Stimulated activated CD8-positive, alpha-beta memory T cell treated with anti-CD3 and anti-CD28 coated beads, Interleukin-7, amount 100 ng/mL, for 1 hour (primary cell): Measurements from ENCODE around the gene SETD5.
A peak's percentile ranks its signal among the peaks of the same experiment; 100 is the strongest.
"Not testable (repeated sequence)": the region's sequence is repeated elsewhere in the genome, so short reads cannot be mapped to it uniquely, and the experiment has no call there.

Experiments used
- DNase-seq, 2 donors: peaks; one replicate each; pipeline ENCODE4 v3.0.0-alpha.2; 2020; ENCODE audit warnings: low read depth in 2 of 2

The SETD5 gene

DNA sequence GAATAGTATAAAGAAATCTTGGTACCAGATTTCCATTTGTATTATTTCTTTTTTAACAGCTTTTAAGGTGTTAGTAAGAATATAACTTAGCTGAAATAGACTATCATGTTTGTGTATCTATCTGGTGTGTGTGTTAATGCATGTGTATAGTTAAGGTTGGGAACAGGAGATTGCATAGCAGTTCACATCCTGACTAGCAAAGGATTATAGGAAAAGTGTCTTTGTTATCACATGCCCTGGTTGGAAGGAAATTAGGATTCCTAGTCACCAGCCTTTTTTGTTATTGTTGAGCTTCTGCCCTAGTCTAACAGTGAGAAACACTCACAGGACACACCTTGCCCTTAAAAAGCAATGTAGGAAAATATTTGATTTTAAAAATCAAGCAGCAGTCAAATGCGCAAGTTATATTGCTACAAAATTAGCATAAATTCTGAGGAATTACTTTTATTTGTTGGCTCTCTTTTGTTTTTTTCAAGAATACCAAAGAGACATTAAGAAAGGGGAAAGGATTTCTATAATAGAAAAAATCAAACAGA lies 58.2 kb downstream of the SETD5 start:
- DNase-seq: no peak

DNA sequence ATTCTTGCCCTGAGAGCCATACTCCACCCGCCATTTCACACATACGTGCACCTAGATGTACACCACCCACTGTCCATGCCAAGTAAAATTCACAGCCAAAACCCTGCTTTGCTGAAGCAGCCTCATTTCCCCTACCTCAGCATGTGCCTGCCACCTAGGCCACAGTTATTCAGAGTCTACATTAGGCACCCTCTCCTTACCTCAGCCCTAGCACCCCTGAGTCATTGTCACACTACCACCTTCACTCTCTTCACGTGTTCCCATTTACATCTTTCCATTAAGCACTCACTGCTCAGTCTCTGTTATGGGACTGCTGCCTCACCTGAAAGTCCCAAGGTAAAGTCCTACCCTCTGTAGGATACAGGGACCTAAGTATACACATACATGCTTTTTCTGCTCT lies 70.0 kb downstream of the SETD5 start:
- no peak for DNase-seq

DNA sequence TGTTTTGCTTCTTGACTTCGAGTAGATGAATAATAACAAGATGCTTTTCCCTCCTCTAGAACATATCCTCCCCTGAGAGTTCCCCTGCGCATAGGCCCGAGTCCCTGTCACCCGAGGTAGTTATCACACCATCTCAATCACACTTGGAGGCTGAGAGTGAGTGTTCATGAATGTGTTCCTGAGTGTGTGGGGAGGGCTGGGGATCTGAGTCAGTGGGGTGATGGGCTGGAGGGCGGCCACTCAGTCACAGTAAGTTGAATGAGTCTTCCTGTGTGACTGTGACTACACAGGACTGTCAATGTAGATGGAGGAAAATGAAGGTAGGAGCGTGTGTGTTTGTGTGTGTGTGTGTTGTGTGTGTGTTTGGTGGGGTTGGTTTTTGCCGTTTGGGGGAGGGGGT lies 71.0 kb downstream of the SETD5 start:
- DNase-seq: no peak

DNA sequence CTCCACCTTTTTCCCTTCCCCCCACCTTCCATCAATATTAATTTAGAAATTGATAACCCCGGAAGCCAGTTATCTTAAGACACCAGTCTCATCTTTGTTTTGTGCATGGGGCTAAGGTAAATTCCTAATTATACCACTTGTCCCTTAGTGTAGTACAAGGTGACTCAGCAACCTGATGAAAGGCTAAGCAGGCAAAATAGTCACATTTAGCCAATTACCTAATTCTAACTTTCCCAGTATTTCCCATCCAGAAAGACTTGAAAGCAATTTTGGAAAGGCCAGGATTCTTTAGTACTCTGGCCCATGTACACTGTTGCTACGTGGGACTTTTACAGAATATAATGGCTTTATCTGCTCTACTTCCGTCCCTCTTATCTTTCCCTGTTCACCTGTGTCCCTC lies 72.6 kb downstream of the SETD5 start:
- no peak for DNase-seq

DNA sequence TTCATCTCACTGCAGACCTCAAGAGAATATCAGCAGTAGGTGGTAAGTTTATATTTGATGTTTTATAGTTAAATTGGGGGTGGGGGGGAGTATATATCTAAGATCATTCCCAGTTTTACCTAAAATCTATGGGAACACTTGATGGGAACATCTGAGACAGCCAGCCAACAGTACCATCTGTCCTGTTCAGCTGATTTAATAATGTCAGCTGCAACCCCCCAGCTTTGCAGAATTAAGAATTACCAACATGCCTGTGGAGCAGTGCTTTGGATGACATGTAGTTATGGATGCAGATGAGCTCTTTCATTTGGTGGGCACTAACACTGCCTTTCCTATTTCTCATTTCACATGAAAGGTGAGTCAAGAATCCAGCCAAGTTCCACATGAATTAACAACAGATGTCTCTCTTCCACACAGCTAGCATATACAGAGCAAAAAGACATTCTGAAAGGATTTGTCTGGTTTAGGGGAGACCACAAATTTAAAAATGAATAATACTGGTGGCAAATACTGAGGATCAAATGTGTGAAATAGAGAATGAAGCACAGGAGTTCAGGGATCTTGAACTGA lies 76.2 kb downstream of the SETD5 start:
- no peak for DNase-seq

DNA sequence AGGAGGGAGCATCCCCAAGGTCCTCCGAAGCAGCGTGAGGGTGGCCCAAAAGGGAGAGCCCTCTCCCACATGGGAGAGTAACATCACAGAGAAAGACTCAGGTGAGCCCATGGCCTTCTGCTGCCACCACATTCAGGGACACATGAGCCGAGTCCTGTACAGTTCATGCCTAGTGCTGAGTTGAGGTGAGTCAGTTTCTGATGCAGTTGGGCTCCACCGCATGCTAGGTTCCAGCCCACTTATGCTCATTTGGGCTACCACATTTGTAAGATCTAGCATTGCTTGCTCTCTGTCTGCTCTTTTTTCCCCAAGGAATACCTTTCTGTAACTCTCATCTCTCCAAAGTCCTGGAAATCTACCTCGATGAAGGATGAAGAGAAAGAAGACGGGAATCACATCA lies 77.1 kb downstream of the SETD5 start:
- no peak for DNase-seq

DNA sequence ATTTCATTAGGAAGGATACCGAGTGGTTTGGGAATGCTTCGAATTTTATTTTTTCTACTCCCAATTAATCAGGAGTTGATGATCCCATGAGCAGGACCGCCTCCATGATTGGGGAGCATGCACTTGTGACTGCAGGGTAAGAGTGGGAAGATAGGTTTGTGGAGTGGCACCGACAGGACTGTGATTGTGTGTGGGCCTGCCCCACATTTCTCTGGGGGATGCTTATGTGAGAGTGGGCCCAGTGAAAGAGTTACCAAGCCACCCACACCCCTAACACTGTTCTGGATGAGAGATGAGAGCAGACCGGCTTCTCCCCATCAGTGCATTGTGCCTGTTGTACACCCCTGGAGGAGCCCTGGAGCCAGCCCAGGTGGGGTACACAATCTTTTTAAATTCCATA lies 79.5 kb downstream of the SETD5 start:
- DNase-seq: no peak

DNA sequence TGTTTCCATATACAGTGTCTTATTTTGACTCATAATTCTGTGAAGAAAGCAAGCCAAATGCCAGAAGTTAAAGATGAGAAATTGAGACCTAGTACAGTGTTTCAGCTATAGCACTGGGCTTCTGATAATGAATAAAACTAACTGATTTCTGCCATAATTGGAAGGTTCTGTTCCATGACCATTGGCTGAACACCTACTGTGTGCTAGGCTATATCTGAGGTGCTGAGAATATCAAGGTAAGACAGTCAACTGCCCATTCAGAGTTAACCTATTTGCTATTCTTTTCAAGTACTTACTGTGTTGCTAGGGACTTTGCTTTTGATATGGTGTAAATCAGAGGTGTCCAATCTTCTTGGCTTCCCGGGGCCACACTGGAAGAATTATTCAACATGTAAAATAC lies 82.8 kb downstream of the SETD5 start:
- no peak for DNase-seq

DNA sequence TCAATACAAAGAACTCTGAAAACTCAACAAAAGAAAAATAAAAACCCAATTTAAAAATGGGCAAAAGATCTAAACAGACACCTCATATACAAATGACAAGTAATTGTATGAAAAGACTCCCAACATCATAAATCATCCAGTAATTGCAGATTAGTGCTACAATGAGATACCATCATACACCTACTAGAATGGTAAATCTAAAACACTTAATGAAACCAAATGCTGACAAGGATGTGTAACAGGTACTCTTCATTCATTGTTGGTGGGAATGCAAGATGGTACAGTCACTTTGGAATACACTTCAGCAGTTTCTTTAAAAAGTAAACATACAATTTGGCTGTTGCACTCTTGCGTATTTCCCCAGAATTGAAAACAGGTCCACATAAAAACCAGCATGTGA lies 87.8 kb downstream of the SETD5 start:
- DNase-seq: no peak

DNA sequence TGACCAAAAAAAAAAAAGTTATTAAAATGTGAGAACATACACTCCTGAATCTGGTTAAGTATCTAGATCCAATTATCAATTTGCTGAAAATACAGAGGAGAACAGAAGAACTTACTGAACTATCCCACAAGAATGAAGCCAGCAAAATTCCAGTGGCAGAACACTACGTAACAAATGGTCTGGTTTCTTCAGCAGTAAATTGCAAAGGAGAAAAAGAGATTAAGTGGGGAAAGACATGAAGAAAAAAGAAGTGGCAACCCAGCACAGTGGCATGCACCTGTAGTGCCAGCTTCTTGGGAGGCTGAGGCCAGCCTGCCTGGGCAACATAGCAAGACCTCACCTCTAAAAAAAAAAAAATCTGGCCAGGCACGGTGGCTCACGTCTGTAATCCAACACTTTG lies 94.1 kb downstream of the SETD5 start:
- no peak for DNase-seq

DNA sequence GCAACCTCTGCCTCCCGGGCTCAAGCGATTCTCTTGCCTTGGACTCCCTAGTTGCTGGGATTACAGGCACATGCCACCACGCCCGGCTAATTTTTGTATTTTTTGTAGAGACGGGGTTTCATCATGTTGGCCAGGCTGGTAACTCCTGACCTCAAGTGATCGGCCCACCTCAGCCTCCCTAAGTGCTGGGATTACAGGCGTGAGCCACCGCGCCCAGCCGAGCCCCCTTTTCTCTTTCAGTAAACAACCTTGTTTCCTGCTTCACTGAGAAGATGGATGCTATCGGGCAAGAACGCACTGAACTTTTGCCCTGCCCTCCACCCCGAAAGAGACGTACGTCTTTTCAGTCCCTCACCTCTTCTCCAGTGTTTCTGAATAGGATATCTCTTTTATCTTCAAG lies 96.6 kb downstream of the SETD5 start:
- DNase-seq: not testable (repeated sequence)

DNA sequence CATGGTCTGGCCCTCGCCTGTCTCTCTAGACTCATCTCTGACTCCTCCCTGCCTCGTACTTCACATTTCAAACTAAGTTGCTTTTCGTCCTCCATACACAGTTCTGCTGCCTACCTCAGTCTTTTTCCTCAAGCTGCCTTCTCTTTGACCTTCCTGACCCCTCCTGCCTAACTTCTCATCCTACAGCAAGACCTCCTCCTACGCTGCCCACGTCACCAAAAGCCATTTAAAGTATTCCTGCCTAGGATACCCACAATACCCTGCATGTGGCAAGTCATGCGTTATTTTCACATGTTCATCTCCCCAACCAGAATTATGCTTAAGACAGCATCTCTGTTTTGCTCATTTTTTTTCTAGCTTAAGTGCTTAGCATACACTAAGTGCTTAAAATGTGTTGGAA lies 99.5 kb downstream of the SETD5 start:
- no peak for DNase-seq

DNA sequence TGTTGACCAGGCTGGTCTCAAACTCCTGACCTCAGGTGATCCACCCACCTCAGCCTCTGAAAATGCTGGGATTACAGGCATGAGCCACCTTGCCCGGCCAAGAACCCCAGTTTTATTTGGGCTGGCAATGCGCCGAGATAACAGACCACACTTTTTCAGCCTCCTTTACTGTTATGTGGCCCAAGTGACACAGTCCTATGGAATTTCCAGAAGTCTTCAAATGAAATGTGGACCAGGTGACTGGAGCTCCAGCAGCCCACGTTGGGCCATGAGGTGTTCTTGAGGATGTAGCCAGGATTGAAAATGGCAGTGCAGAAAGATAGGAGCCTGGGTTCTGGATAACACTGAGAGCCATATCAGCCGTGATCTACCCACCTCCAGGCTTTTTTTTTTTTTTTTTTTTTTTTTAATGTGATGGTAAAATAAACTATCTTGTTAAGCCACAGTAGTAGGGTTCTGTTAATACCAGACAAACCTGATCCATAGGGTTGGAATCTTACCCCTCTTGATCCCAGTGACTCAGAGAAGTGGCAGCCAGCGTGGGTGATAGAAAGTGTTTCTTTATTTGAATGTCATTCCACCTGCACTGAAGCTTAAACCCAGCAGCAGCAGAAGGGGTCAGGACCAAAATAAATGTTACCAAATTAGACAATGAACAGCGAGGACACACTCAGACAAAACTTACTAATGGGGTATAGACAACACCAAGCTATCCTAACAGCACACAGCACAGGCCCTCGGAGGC lies 100.6 kb downstream of the SETD5 start:
- no peak for DNase-seq

DNA sequence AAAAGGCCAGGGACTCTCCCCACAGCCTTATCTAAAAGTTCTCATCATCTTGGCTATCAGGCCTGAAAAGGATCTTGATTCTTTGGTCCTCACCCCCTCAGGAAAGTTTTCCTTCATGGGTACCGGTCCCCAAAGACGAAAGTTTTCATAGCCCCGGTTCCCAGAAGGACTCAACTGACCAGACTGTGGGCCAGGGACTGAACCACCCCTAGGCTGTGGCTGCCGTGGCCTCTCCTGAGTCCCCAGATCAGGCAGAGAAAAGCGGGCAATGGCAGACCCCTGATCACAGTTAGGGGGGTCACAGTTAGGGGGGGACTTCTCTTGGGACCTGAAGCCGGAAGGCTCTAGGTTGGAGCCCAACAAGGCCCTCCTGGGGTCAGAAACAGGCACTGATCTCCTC lies 101.4 kb downstream of the SETD5 start:
- no peak for DNase-seq

DNA sequence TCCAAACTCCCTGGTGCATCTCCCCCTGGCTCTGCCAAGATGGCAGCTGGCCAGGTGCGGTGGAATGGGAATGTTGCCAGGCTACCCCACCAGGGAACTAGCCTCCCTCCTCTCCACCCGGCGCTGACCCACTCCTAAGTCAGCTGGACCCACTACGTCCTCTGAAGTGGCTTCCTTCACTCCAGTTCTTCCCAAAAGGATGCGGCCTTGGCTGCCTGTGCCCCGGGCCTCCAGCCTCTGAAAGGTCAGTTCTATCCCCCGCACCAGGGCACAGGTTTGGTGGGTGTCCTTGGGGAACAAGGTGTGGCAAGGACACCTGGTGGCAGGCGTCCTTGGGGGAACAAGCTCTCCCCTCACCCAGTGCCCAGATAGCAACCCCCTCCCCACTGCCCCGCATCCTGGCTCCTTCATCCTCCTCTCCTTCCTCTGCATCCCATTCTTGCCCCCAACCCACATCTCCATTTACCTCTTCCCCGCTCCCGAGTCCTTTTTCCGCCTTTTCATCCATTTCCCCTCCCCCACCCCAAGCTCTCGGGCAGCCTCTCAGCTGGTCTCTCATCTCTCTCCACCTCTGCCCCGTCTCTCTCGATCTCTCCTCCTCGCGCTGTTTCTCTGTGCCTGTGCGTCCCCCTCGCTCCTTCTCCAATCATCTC lies 102.2 kb downstream of the SETD5 start:
- no peak for DNase-seq

DNA sequence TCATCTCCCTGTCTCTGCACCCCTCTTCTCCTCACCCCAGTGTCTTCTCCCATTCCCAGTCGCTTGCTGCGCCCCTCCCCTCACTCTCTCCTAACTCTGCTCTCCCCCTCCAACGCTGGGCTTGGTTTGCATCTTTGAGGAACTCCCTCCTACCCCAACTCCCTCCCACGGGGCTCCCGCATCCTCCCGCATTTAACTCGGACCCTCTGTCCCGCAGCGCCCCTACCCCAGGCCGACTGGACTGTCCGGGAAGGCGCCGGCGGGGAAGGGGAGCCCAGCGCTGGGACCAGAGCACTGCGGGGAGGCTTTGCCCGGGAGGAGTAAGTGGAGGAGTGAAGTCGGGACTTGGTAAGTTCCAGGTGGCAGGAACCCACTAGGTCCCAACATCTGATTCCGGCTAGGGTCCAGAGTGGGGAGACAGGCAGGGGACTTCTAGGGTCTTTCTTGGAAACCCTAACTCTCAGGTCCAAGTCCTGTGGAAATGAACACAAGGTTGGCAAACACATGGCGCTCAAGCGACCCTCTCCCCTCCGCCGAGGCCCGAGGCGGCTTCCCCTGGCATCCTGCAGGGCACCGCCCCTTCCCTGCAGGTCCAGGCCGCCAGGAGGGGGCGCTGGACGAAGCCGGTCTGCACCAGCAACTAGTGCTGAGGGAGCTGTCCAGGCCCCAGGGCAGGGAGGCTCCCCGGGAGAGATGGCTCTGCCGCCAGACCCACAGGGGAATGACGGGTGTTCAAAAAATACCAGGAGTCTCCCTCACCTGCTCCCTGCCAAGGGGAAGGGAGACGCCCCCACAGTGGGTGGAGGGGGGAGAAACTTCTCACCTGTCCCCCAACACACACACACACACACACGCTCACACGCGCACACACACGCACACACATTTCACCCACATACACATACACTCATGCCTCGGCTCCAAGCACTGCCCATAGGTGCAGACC lies 103.0 kb downstream of the SETD5 start:
- peak; percentile 6 to 30 for DNase-seq

DNA sequence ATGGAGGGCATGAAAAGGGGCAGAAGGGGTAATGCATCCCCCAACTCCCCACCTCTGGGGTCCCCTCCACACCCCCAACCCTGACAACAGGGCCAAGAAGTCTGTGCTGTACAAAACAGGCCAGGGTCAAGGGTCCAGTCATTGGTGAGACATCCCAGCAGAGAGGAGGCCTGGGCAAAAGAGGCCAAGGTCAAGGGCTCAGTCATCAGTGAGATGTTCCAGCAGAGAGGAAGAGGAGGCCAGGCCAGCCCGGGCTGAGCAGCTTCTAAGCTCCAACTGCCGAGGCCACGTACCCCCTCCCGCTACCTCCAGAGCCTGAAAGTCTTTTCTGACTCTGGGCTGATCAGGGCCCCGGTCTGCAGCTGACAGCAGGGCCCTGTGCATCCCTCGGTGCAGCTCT lies 103.8 kb downstream of the SETD5 start:
- no peak for DNase-seq

DNA sequence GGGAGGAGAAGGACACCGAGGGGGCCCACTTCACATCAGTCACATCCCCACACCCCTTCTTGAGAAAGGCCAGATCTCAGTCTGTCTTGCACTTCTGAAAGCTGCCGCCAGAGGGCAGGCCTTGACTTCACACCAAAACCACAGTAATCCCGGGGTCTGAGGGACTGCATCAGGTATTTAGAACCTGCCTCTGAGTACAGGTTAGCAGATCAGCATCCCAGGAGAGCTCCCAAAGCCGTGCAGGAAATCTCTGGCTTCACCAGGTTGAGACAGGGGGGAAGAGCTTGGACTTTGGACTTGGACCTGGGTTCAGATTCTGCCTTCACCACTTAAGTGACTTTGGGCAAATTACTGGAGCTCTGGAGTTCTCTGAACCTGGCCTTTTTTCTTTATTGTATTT lies 105.9 kb downstream of the SETD5 start:
- DNase-seq: peak; percentile 34 to 40

DNA sequence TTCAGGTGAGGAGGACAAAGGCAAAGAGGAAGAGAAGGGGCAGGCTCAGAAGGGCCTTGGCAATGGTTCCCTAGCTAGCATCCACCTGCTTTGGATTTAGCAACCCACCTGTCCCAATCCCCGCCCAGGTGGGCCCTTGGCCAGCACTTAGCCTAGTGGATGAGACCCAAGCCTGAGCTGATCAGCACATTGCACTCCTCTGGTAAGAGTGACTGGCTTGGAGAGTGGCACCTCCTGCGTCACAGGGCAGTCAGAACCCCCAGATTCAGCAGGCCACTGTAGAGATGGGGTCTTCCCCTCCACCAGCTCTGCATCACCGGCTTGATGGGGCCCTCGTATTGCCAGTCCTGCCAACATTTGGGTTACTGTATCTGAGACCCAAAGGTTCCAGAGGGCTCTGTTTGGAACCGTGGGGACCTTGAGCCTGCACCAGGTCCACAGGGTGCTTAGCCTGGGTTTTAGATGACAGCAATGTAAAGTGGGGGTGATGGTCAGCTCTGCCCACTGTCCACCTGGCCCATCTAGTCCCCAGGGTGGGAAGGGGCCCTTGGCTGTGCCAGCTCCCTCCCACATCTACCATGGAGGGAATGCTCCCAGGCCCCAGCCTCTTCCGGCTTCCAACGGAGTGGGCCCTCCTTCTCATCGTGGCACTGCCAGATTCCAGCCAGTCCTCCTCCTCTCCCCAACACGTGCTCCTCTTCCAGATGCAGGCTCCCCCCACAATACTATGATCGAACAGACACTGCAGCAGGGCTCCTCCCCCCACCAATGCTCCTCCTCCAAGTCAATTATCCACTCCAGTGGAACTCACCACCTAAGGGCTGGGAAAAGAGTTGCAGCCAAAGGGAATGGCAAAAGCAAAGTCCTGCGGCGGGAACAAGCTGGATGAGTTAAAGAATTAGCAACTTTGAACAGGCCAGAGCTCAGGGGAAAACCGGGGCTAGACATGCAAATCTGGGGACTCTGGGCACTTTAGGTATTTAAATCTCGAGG lies 110.5 kb downstream of the SETD5 start:
- no peak for DNase-seq

DNA sequence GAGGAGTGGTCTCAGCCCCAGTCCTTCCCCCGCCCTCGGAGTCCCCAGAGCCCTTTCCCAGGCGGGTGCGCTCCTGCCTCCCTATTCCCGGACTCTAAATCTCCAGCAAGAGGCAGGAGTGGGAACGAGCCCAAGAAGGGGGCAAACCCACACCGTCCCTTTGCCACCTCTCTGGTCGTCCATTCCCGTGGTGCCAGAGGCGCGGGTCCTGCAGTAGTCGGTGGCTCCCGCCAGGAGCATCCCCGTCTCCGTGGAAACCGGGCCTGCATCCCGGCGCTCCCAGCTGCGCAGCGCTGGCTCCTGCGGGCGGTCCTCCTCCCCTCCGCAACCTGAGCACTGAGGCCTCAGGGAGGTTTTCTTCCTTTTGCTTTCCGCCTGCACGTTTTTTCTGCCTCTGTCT lies 111.4 kb downstream of the SETD5 start:
- DNase-seq: no peak
